GM21390 (cell line): ENCODE results near the gene SLCO3A1.

ENCODE experiments used
- ATAC-seq: cut with Tn5 transposase; IDR thresholded peaks from one replicate; pipeline ENCODE4 v1.9.1; 2021; ENCODE audit not compliant: unreplicated experiment

Gene SLCO3A1

GRCh38 chr15:92118162-92118935 lies 264.8 kb downstream of the SLCO3A1 start:
- ATAC-seq, result no peak

- ATAC-seq, result no peak
These were observed 265.4 kb downstream of the SLCO3A1 start for GRCh38 chr15:92118936-92119325.

- no peak for ATAC-seq
These were observed 266.7 kb downstream of the SLCO3A1 start for GRCh38 chr15:92120094-92120795.

GRCh38 chr15:92121047-92121446 lies 267.5 kb downstream of the SLCO3A1 start:
- no peak for ATAC-seq

GRCh38 chr15:92122259-92122658 lies 268.8 kb downstream of the SLCO3A1 start:
- no peak for ATAC-seq

GRCh38 chr15:92123962-92124656 lies 270.6 kb downstream of the SLCO3A1 start:
- ATAC-seq, result no peak

- ATAC-seq, result no peak
These were observed 271.1 kb downstream of the SLCO3A1 start for GRCh38 chr15:92124657-92125010.

GRCh38 chr15:92128788-92129187 lies 275.3 kb downstream of the SLCO3A1 start:
- no peak for ATAC-seq

GRCh38 chr15:92130244-92130643 lies 276.7 kb downstream of the SLCO3A1 start:
- no peak for ATAC-seq

- ATAC-seq, result no peak
These were observed 277.4 kb downstream of the SLCO3A1 start for GRCh38 chr15:92130906-92131305.

GRCh38 chr15:92132982-92133755 lies 279.7 kb downstream of the SLCO3A1 start:
- no peak for ATAC-seq

- ATAC-seq, result no peak
These were observed 287.3 kb downstream of the SLCO3A1 start for GRCh38 chr15:92140796-92141195.

- no peak for ATAC-seq
These were observed 288.1 kb downstream of the SLCO3A1 start for GRCh38 chr15:92141607-92142006.

- no peak for ATAC-seq
These were observed 289.0 kb downstream of the SLCO3A1 start for GRCh38 chr15:92142242-92143232.

GRCh38 chr15:92143765-92144164 lies 290.3 kb downstream of the SLCO3A1 start:
- no peak for ATAC-seq

- ATAC-seq, result no peak
These were observed 293.1 kb downstream of the SLCO3A1 start for GRCh38 chr15:92146511-92147150.

- ATAC-seq, result no peak
These were observed 295.5 kb downstream of the SLCO3A1 start for GRCh38 chr15:92149029-92149428.

- no peak for ATAC-seq
These were observed 296.0 kb downstream of the SLCO3A1 start for GRCh38 chr15:92149465-92149864.

GRCh38 chr15:92151168-92151567 lies 297.7 kb downstream of the SLCO3A1 start:
- ATAC-seq, result no peak
